ENCODE measurements around the gene CACNA1S.

CACNA1S gene

GRCh38 chr1:201112173-201112731, at the start of gene CACNA1S:
CACNA1S (minus strand) TSS chr1:201112426; CDS start chr1:201112339, 87 bp downstream.
- DNase-seq, result no peak

DNA sequence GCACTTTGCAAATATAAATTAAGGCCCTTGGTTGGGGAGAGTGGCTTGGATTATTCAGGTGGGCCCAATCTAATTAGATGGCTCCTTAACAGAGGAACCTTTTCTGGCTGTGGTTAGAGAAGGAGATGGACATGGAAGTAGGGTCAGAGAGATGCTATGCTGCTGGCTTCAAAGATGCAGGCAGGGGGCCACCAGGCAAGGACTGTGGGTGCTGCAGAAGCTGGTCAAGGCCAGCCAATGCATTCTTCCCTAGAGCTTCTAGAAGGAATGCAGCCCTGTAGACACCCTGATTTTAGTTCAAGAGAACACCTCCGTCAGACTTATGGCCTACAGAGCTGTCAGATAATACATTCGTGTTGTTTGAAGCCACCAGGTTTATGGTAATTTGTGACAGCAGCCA, 45.7 kb upstream of the CACNA1S start:
- DNase-seq, result no peak

- DNase-seq, result no peak
Measured at GRCh38 chr1:201156819-201157218, 44.6 kb upstream of the CACNA1S start.

GRCh38 chr1:201156346-201156745, 44.1 kb upstream of the CACNA1S start:
- DNase-seq, result no peak

GRCh38 chr1:201155354-201155753, 43.1 kb upstream of the CACNA1S start:
- no peak for DNase-seq

DNA sequence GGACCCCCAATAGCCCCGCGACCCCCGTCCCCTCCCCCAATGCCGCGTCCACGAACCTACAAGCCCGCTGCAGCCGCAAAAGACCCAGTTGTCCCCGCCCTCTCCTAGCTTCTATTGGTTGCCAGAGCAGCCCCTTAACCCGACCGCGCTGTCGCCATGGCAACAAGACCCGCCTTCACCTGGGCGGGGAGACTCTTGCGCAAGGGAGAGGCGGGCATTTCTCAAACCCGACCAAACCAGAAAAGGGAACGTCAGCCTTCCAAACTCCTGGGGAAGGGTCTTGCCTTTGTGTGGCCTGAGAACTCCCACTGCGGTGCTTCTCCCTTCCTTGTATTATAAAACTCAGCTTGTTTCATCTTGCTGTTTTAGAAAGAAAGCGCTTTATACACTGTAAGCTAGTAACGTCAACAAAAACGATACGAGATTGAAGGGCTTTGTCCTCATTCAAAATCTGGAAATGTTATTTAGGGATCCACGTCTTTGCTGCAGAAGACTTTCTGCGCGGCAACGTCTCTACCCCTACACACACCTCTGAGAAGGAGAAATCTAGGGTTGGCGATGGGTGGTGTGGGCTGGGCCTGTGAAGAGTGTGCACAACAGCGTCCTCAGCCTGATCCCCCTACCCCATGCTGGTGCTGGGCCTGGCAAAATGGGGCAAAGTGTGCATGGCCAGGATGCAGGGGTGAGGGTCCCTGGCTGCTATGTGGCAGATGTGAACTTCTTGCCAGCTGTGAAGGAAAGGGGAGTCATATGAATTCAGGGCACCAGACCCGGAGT, 42.4 kb upstream of the CACNA1S start, which contains the start of gene TMEM9:
TSS of gene TMEM9 (minus strand) at position 86 of the 777 bp plus-strand sequence. CDS start 551 bp downstream, outside the sequence.
- DNase-seq, result peak; percentile 61 to 98 (median 92)

DNA sequence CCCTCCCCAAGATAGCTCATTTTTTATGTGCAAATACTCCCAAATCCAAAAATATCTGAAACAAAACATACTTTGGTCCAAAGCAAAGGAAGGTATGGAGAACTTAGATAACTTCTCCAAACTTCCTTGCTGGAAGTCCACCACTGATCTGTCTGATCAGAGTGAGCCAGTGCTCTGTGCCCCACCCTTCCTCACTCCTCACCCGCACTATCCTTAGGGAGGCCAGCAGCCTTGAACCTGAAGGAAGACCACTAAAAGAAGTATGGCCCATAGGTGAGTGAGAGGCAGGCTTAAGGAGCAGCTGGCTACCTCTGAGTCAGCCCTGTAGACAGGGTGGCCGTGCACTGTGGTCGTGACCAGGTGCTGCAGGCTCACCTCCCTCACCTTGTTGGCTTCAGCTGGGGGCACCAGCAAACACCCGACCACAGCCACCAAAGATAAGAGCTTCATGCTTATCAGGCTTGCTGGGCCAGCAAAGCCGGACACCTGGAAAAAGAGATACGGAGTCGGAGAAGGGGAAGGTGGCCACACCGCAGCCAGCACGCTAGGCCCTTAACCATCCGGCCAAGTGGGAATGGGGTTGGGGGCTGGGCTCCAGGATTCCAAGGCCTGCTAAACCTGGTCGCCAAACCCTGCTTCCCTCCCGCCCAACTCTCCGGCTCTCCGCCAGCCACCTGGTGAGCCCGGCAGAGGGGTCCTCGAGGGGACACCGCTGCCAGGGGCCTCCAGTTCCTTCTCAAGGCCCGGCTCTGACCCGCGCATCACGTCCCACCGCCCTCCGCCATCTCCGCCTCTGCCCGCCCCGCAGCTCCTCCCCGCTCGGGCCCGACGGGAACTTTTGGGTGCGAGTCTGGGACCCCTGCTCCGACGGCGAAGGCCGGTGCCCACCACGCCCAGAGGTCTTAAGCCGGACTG, 41.5 kb upstream of the CACNA1S start:
- DNase-seq, result peak in 9 of 51 donors; percentile 41 to 86 (median 59)

DNA sequence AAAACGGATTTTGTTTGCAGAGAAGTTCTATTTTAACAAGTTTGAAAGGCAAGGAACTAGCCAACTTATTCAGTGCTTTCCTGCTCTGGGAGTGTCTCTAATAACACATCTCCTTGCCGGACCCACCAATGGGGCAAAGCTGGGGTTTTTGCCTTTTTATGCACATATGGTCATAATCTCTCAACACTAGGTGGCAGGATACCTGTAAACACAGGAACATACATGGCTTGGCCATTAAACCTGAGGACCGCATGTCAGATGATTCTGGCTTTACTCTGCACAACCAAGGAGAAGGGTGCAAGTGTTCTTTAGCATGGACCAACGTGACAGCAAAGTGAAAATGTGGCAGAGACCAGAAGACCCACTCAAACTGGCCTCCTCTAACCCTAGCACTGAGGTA, 37.2 kb upstream of the CACNA1S start:
- no peak for DNase-seq

DNA sequence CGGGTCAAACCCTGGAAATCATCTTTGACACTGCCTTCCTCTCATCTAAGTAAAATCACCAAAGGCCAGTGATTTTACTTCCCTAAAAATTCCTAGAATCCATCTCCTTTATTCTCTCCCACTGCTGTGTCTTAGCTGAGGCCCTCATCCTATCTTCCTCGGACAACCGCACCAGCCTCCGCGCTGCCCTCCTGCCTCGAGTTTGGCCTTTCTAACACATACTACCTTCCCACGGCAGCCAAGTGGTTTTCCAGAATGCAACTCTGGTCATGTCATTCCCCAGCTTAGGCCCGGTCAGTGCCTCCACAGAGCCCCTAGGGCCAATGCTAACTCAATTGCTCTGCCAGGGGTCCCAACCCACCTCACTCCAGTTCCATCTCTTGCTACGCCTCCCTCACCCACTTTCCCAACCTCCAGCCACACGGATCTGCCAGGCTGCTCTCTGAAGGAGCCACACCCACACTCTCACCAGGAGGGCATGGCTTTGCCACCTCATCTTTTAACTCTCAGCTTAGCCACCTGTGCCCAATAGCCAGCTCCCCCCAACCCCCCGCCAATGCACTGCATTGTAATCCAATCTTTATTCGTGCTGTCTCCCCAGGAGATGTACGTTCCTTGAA, 35.3 kb upstream of the CACNA1S start:
- DNase-seq, result no peak

DNA sequence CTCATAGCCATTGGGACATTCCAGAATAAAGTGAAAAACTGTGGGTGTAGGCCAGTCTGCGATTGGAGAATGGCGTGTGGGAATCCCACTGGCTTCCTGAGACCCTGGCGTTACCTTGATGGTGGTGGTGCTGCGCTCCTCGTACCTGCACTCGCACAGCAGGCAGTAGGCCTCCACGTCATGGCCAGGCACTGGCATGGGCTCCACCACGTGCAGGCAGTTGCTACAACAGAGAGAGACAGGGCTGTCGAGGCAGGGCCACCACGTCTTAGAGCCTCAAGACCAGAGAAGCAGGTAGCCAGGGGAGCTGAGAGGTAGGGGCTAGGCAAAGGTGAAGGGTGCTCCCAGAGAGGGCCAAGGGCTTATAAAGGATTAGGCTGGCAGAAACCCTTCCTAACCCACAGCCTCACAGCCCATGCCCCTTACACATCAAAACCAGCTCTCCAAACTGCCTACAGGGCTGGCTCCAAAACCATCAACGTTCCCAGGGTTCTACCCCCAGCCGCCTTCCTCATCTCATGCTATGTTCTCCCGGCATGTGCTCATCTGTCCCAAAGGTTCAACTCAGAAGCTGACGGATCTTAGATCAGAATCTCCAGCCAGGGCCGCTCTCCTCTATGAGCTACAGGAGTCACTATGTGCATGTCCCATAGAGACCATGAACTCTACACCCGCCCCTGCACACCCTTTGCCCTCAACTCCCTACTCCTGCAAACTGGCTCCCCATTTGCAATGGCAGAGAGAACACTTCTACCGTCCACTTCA, 34.6 kb upstream of the CACNA1S start:
- DNase-seq, result no peak

DNA sequence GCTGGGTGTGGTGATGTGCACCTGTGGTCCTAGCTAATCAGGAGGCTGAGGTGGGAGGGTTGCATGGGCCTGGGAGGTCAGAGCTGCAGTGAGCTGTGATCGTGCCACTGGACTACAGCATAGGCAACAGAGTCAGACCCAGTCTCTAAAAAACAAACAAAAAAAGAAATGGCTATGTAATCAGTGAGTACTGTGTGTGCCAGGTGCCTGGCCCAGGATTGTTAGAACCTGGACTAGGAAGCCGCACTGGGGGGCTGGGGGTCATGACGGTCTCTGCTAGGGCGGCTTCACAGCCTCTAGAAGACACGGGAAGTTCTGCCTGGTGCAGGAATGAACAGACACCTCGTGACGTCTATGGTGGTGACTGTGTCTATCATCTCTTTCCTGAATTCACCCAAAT, 33.6 kb upstream of the CACNA1S start:
- no peak for DNase-seq

- no peak for DNase-seq
Measured at GRCh38 chr1:201145132-201145531, 32.9 kb upstream of the CACNA1S start.

- DNase-seq, result no peak
Measured at GRCh38 chr1:201144701-201145100, 32.5 kb upstream of the CACNA1S start.

- DNase-seq, result peak in 8 of 51 donors; percentile 8 to 40 (median 19)
Measured at GRCh38 chr1:201143726-201144635, 31.8 kb upstream of the CACNA1S start.

DNA sequence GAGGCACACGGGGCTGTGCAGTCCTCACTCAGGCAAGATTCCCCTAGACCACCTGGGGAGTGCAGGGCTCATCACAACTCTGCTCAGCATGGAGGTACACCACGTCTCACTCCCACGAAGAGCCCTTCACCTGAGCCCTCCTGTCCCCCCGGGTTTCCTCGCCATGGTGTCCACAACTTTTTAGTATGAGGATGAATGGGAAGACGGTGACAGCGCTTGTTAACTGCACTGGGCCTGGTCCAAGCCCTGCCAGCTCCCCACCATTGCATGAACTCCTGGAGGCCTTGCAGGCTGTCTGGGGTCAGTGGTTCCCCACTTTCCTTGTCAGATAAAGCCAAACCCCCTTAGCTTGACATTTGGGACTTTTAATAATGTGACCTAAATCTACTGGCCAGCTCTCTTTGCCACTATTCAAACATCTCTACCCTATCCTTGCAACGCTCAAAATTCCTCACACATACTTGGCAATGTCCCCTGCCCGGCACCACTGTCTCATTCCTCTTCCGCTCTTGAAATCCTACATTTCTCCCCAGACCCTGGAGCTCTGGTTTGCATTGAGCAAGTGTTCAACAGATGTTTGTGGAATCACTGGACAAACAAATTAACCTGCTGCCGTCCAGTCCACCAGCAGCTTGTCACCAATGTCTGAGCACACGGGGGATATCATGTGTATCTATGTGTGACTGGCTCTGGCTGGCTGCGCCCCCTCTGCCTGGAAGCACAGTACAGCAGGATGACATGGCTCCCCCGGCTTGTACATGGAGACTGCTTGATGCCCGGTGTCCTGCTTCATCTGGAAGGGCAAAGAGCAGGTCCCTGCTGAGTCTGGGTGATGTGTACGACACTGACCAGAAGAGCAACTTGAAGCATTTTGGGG, 30.9 kb upstream of the CACNA1S start:
- DNase-seq, result no peak

DNA sequence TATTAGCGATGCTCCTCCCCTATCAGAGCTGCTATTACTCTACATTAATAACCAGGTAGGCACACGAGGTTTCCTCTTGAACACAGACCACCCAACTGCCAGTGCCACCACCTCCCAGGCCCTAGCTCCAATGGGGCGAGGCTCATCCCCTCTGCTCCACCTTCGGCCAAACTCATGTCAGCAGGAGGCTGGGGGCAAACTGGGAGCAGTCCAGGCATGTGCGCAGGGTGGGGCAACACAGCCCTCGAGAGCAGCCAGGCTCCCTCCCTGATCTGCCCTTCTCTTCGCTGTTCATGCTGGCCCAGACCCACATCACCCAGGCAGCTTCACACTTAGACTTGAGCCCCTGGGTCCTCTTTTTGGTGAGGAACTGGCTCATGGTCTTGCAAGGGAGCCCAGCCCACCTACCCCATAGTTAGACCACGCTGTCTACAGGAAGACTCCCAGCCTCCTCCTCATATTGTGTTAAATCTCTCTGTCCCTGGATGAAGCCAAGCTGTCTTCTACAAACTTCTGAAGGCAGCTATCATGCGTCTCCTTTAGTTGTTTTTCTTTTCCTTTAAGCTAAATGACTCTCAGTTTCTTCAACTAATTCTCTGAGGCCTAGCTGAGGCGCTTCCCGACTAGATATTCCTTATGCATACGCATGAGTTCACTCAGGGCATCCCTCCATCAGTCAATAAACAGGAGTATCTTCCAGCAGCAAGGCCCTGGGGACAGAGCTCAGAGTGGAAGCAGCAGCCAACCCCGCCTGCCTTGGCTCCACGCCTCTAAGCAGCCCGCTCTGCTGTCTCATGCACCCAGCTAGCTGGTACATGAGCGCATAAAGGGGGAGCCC, 30.0 kb upstream of the CACNA1S start:
- DNase-seq, result peak in 10 of 51 donors; percentile 6 to 36 (median 20)

GRCh38 chr1:201141418-201141817, 29.2 kb upstream of the CACNA1S start:
- DNase-seq, result no peak

- DNase-seq, result no peak
Measured at GRCh38 chr1:201140941-201141260, 28.7 kb upstream of the CACNA1S start.

Data from hypothalamus (tissue), 51 donors.